K562 treated with DMSO at 1 percent for 24 hours (cell line): ENCODE measurements around the gene SLC5A12. TPM values are rescaled to one million over a fixed set of nuclear protein-coding genes. Genes with fewer than 3 reads are reported as not detected.

Experiments
- total RNA-seq: library from RNA; unstranded; fragments of 300-600 nt; gene quantifications from 2 replicates; pipeline ENCODE4 v1.2.3, GENCODE V29; 2022; ENCODE audit warnings: low read depth; ENCODE audit not compliant: insufficient read depth

Gene SLC5A12
- 0.37 TPM in 1 of 2 replicates, not detected in the other for total RNA-seq

GRCh38 chr11:26721948-26722475, at the start of gene SLC5A12:
SLC5A12 (minus strand) TSS chr11:26722060; CDS start chr11:26721714, 346 bp downstream.

Other genes with a start within 250 kb of the SLC5A12 start
- gene MUC15, start 149.8 kb downstream of the SLC5A12 start, total RNA-seq: 0.25 and 0.90 TPM in 2 replicates